Heart left ventricle (tissue), 16 donors: ENCODE results near the gene GPC6. TPM values are rescaled to one million over a fixed set of nuclear protein-coding genes. Genes with fewer than 3 reads are reported as not detected.

Experiments
- ATAC-seq, 4 donors: fragments of 200-7000 bp; cut with Tn5 transposase; one replicate each; pipeline ENCODE4 v1.9.1; 2020 to 2022; ENCODE audit warnings: moderate library complexity in 4 of 4, mild to moderate bottlenecking in 3 of 4, moderate number of reproducible peaks in 1 of 4
- DNase-seq, 5 donors: peaks; one replicate each; pipeline ENCODE4 v3.0.0-alpha.2; 2020
- H3K27ac ChIP-seq, 12 donors: fragments of 200-600 bp; sonication (generic) in 4 of 12; one replicate each; pipeline versions ENCODE4 v1.5.0 to v1.8.0; 2016 to 2022; ENCODE audit warnings: mild to moderate bottlenecking in 2 of 12
- H3K27me3 ChIP-seq, 9 donors: fragments of 200-600 bp; sonication (generic) in 2 of 9; one replicate each; pipeline versions ENCODE4 v1.5.1 to v1.8.0; 2016 to 2022; ENCODE audit warnings: mild to moderate bottlenecking in 3 of 9
- H3K36me3 ChIP-seq, 9 donors: fragments of 200-600 bp; sonication (generic) in 2 of 9; one replicate each; pipeline versions ENCODE4 v1.5.0 to v1.8.0; 2018 to 2022; ENCODE audit warnings: mild to moderate bottlenecking in 2 of 9
- H3K4me1 ChIP-seq, 12 donors: fragments of 200-600 bp; sonication (generic) in 4 of 12; one replicate each; pipeline versions ENCODE4 v1.5.0 to v1.8.0; 2016 to 2022; ENCODE audit warnings: mild to moderate bottlenecking in 3 of 12
- H3K4me3 ChIP-seq, 12 donors: fragments of 200-600 bp; sonication (generic) in 4 of 12; one replicate each; pipeline versions ENCODE4 v1.5.0 to v1.8.0; 2017 to 2022; ENCODE audit warnings: mild to moderate bottlenecking in 9 of 12, moderate library complexity in 4 of 12
- H3K9me3 ChIP-seq, 12 donors: fragments of 200-600 bp; sonication (generic) in 4 of 12; one replicate each; pipeline versions ENCODE4 v1.5.0 to v1.8.0; 2016 to 2022; ENCODE audit warnings: mild to moderate bottlenecking in 1 of 12
- CTCF ChIP-seq, 12 donors: fragments of 200-600 bp; sonication (generic) in 4 of 12; IDR thresholded peaks; one replicate each; pipeline versions ENCODE4 v1.5.0 to v1.8.0; 2018 to 2022; ENCODE audit warnings: antibody characterized with exemption in 12 of 12, mild to moderate bottlenecking in 5 of 12
- POLR2A ChIP-seq, 2 donors: fragments of 450-650 bp; IDR thresholded peaks; one replicate each; pipeline ENCODE4 v1.6.1; 2017; ENCODE audit warnings: antibody characterized with exemption in 2 of 2, mild to moderate bottlenecking in 2 of 2, moderate library complexity in 2 of 2
- WGBS, 4 donors: extraction: QIAGEN DNeasy Blood & Tissue Kit in 2 of 4; methylation state at CpG; one replicate each; pipeline versions ENCODE4 v1.1.5 to v1.1.7; 2013 to 2018; 5-methylcytosine and 5-hydroxymethylcytosine counted together
- intact Hi-C, 10 donors: fragments of 100-400 bp; cut with DNase I; formaldehyde crosslinking; loops; one replicate each; pipeline versions ENCODE4 v1.11.1 to v1.14.2; 2022
- polyA plus RNA-seq, 2 donors: library from polyadenylated mRNA; stranded (reverse); fragments of 200-250 nt; gene quantifications; one replicate each; pipeline ENCODE4 v1.2.3, GENCODE V29; 2013
- total RNA-seq, 9 donors: library from RNA; depleted of rRNA in 2 of 9; stranded (reverse); fragments of >200 nt in 2 of 9; fragmentation: NEBNext Ultra II Directional in 3 of 9; extraction: Animal tissue kit (Norgen Biotek cat#: 25700) in 3 of 9; gene quantifications; one replicate each; pipeline versions ENCODE4 v1.1.0 to v1.2.4, GENCODE V29; 2016 to 2023
- donor health status: ischemic (EF 13 %, LVEDD 7.1; RV severe dilation, severe dysfunction).
- donor health status: healthy with polysubstance abuse.
- donor health status: DM: no; HTN: yes; CAD: no.
- donor health status: DM: no; HTN: no; CAD: no.
- donor health status: ischemic (EF 25% LVEDD 6.9; RV normal size, moderate dysfunction).
- donor health status: ischemic (EF 25% LVEDD 5.7; RV mildly dilated, moderate dysfunction).
- donor health status: healthy.
- donor health status: DM: yes; HTN: yes; CAD: no.
- donor health status: ischemic (EF 35%, LVEDD 5.7; RV mildly dilated, moderate dysfunction).
- donor health status: nonischemic (EF 11% LVEDD 7.7; RV severe dilation, severe dysfunction).
- donor health status: DM: yes; HTN: yes; CAD: no.
- donor health status: PGD.
- donor health status: ischemic (EF 29% LVEDD 5.4; RV normal size, mild dysfunction).
- donor health status: nonischemic (EF 23%, LVEDD 6.1; RV moderate dilation, normal function).

The GPC6 gene
- total and polyA plus RNA-seq, 11 donors = 0.08 to 6.2 (median 2.0) TPM

GRCh38 chr13:93418398-93418797 lies 191.8 kb downstream of the GPC6 start:
- intact Hi-C loops = no loop called here
- TF ChIP-seq CTCF (IDR thresholded peaks at IDR 0.05) (no peak), POLR2A (IDR thresholded peaks at IDR 0.05) (no peak)
- no peak for ATAC-seq

GRCh38 chr13:93420206-93420605 lies 193.6 kb downstream of the GPC6 start:
- H3K36me3 ChIP-seq = no peaks in the 10 kb centered on the region
- TF ChIP-seq CTCF (IDR thresholded peaks at IDR 0.05) = no peak
- H3K4me3 ChIP-seq = no peak overlapping the region
- intact Hi-C loops = no loop called here
- no peak for DNase-seq
- H3K27ac ChIP-seq = no peak overlapping the region
- H3K27me3 ChIP-seq = no peaks in the 10 kb centered on the region
- no peaks in the 10 kb centered on the region for H3K4me1 ChIP-seq
- no peaks in the 10 kb centered on the region for H3K9me3 ChIP-seq
- ATAC-seq = no peak
- 61 to 66% (median 63%) methylated on average over 1 of the region's 1 CpG for WGBS, 4 donors

More at GRCh38 chr13:93418398-93418797, 191.8 kb downstream of the GPC6 start:
- no peak for DNase-seq
- no peak overlapping the region for H3K27ac ChIP-seq
- H3K4me1 ChIP-seq = no peaks in the 10 kb centered on the region
- no peaks in the 10 kb centered on the region for H3K9me3 ChIP-seq
- H3K27me3 ChIP-seq = no peaks in the 10 kb centered on the region
- no peaks in the 10 kb centered on the region for H3K36me3 ChIP-seq
- WGBS, 4 donors = 82 to 96% (median 95%) methylated on average over 8 of the region's 8 CpGs
- H3K4me3 ChIP-seq = no peak overlapping the region

GRCh38 chr13:93420887-93421286 lies 194.3 kb downstream of the GPC6 start:
- H3K4me1 ChIP-seq = no peaks in the 10 kb centered on the region
- H3K9me3 ChIP-seq = no peaks in the 10 kb centered on the region
- ATAC-seq (no peak), DNase-seq (no peak)
- H3K4me3 ChIP-seq = no peak overlapping the region
- intact Hi-C loops = no loop called here
- no peaks in the 10 kb centered on the region for H3K36me3 ChIP-seq
- WGBS, 4 donors = 77 to 86% (median 79%) methylated on average over 6 of the region's 6 CpGs
- no peaks in the 10 kb centered on the region for H3K27me3 ChIP-seq
- no peak overlapping the region for H3K27ac ChIP-seq
- TF ChIP-seq CTCF (IDR thresholded peaks at IDR 0.05) (no peak), POLR2A (IDR thresholded peaks at IDR 0.05) (no peak)

GRCh38 chr13:93422980-93423543 lies 196.5 kb downstream of the GPC6 start:
- WGBS, 4 donors = 79 to 90% (median 88%) methylated on average over 2 of the region's 2 CpGs
- no peaks in the 10 kb centered on the region for H3K27me3 ChIP-seq

More at GRCh38 chr13:93422980-93423543, 196.5 kb downstream of the GPC6 start:
- Histone ChIP-seq H3K27ac (no peak overlapping the region), H3K4me3 (no peak overlapping the region), H3K9me3 (peaks cover 0 to 7% (median 0%) of the 10 kb centered on the region in 12 donors), H3K4me1 (no peaks in the 10 kb centered on the region), H3K36me3 (no peaks in the 10 kb centered on the region)
- intact Hi-C loops = no loop called here
- ATAC-seq (no peak), DNase-seq (no peak)
- no peak for TF ChIP-seq CTCF (IDR thresholded peaks at IDR 0.05)
- no peak for TF ChIP-seq POLR2A (IDR thresholded peaks at IDR 0.05)
